Measurements from ENCODE around the gene SMPD2.

The SMPD2 gene

DNA sequence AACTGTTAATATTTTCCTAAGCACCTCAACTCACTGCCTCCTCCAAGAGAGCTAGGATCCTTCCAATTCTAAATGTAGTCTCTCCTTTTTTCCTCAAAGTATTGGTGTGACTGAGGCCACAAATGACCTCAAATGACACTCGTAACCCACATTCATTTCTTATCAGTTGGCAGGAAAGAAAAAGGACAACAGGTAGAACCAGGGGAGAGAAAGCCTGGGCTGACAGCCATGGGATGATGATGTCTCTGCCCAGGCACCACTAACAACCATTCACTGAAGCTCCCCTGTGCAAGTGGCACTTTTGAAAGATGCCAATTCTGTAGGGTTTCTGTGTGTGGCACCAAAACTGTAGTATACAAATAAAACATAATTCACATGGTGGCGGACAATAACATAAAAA, 35.1 kb downstream of the SMPD2 start:
- H3K4me3 ChIP-seq (ENCODE audit: low read depth, low read length) = no peak overlapping the region
- no peak for DNase-seq (ENCODE audit: low read depth)
- TF ChIP-seq, protein P1, sequence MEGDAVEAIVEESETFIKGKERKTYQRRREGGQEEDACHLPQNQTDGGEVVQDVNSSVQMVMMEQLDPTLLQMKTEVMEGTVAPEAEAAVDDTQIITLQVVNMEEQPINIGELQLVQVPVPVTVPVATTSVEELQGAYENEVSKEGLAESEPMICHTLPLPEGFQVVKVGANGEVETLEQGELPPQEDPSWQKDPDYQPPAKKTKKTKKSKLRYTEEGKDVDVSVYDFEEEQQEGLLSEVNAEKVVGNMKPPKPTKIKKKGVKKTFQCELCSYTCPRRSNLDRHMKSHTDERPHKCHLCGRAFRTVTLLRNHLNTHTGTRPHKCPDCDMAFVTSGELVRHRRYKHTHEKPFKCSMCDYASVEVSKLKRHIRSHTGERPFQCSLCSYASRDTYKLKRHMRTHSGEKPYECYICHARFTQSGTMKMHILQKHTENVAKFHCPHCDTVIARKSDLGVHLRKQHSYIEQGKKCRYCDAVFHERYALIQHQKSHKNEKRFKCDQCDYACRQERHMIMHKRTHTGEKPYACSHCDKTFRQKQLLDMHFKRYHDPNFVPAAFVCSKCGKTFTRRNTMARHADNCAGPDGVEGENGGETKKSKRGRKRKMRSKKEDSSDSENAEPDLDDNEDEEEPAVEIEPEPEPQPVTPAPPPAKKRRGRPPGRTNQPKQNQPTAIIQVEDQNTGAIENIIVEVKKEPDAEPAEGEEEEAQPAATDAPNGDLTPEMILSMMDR (IDR thresholded peaks at IDR 0.05; ENCODE audit: insufficient read depth, low read depth, low read length, missing control alignments) = no peak

- TF ChIP-seq, protein P1 (IDR thresholded peaks at IDR 0.05; ENCODE audit: insufficient read depth, low read depth, low read length, missing control alignments) = no peak
- no peak overlapping the region for H3K4me3 ChIP-seq (ENCODE audit: low read depth, low read length)
- DNase-seq (ENCODE audit: low read depth) = no peak
Measured at GRCh38 chr6:109477184-109477583, 36.7 kb downstream of the SMPD2 start.

- TF ChIP-seq, protein P1 (IDR thresholded peaks at IDR 0.05; ENCODE audit: insufficient read depth, low read depth, low read length, missing control alignments) = no peak
- DNase-seq (ENCODE audit: low read depth) = no peak
- peak overlapping the region; percentile 65 for H3K4me3 ChIP-seq (ENCODE audit: low read depth, low read length)
Measured at GRCh38 chr6:109477725-109478124, 37.2 kb downstream of the SMPD2 start.

GRCh38 chr6:109478222-109478805, 37.8 kb downstream of the SMPD2 start:
- H3K4me3 ChIP-seq (ENCODE audit: low read depth, low read length) = peak overlapping the region; percentile 65
- no peak for DNase-seq (ENCODE audit: low read depth)
- TF ChIP-seq, protein P1 (IDR thresholded peaks at IDR 0.05; ENCODE audit: insufficient read depth, low read depth, low read length, missing control alignments) = no peak

DNA sequence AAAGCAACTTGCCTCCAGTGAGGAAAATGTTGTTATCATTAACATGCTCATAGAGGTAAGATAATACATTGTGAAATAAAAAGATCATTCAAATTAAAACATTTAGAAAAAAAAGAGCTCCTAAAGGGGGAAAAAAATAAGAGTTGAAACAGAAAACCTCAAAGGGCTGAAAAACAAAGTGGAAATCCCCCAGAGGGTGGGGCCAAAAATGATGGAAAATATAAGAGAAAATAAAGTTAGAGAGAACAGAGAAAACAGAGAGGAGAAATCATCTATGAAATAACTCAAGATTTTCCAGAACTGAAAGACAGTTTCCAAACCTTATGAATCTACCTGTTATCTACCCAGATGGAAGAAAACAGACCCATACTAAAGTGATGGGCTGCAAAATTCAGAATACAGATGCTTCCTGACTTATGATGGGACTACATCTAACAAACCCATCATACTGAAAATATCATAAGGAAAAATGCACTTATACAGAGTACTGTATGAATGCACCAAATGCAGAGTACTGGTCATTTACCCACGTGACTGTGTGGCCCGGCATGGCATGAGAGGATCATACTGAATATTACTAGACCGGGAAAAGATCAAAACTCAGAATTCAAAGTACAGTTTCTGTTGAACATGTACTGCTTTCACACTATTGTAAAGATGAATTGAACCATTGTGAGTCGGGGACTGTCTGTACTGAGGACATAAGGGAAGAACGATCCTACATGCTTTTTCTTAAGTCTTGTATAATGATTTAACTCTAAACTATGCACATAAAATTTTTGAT, 38.5 kb downstream of the SMPD2 start:
- peak overlapping the region; percentile 65 for H3K4me3 ChIP-seq (ENCODE audit: low read depth, low read length)
- TF ChIP-seq, protein P1 (IDR thresholded peaks at IDR 0.05; ENCODE audit: insufficient read depth, low read depth, low read length, missing control alignments) = no peak
- DNase-seq (ENCODE audit: low read depth) = no peak

- H3K4me3 ChIP-seq (ENCODE audit: low read depth, low read length) = peak overlapping the region; percentile 76
- TF ChIP-seq, protein P1 (IDR thresholded peaks at IDR 0.05; ENCODE audit: insufficient read depth, low read depth, low read length, missing control alignments) = no peak
- DNase-seq (ENCODE audit: low read depth) = no peak
Measured at GRCh38 chr6:109480993-109481480, 40.5 kb downstream of the SMPD2 start.
